ENCODE results near the gene ABHD10.

ABHD10 gene

DNA sequence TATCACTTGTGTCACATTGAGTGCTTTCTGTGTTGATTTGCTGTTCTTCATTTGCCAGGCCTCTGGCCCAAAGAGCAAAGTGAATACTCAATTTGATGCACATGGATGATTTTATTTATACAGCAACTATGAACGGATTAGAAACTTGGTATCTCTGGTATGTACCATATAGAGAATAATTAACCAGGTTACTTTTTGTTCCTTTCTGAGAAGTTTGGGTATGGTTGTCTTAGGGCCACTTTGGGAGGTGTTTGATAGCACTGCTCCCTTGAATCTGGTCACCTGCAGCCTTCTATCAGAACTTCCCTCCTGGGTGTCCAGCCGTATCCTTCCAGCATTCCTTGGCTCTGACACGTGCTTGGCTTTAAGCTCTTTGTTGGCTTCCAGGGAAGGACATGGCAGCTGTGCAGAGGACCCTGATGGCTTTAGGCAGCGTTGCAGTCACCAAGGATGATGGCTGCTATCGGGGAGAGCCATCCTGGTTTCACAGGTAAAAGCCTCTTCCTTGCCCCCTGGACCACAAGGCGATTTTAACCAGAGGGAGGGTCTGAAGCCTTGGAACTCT lies 32.6 kb downstream of the ABHD10 start:
- no peak for TF ChIP-seq TAF1 (IDR thresholded peaks at IDR 0.05; ENCODE audit: low read depth)
- TF ChIP-seq, protein P1, sequence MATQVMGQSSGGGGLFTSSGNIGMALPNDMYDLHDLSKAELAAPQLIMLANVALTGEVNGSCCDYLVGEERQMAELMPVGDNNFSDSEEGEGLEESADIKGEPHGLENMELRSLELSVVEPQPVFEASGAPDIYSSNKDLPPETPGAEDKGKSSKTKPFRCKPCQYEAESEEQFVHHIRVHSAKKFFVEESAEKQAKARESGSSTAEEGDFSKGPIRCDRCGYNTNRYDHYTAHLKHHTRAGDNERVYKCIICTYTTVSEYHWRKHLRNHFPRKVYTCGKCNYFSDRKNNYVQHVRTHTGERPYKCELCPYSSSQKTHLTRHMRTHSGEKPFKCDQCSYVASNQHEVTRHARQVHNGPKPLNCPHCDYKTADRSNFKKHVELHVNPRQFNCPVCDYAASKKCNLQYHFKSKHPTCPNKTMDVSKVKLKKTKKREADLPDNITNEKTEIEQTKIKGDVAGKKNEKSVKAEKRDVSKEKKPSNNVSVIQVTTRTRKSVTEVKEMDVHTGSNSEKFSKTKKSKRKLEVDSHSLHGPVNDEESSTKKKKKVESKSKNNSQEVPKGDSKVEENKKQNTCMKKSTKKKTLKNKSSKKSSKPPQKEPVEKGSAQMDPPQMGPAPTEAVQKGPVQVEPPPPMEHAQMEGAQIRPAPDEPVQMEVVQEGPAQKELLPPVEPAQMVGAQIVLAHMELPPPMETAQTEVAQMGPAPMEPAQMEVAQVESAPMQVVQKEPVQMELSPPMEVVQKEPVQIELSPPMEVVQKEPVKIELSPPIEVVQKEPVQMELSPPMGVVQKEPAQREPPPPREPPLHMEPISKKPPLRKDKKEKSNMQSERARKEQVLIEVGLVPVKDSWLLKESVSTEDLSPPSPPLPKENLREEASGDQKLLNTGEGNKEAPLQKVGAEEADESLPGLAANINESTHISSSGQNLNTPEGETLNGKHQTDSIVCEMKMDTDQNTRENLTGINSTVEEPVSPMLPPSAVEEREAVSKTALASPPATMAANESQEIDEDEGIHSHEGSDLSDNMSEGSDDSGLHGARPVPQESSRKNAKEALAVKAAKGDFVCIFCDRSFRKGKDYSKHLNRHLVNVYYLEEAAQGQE (IDR thresholded peaks at IDR 0.05; ENCODE audit: low read depth), result no peak
- TF ChIP-seq EP300 (IDR thresholded peaks at IDR 0.05; ENCODE audit: borderline replicate concordance), result no peak
- no peak for TF ChIP-seq CREB1 (IDR thresholded peaks at IDR 0.05; ENCODE audit: low read depth)
- no peak for TF ChIP-seq TCF12 (IDR thresholded peaks at IDR 0.05; ENCODE audit: low read depth)
- TF ChIP-seq FOXM1 (IDR thresholded peaks at IDR 0.05; ENCODE audit: borderline replicate concordance, low read depth), result no peak

DNA sequence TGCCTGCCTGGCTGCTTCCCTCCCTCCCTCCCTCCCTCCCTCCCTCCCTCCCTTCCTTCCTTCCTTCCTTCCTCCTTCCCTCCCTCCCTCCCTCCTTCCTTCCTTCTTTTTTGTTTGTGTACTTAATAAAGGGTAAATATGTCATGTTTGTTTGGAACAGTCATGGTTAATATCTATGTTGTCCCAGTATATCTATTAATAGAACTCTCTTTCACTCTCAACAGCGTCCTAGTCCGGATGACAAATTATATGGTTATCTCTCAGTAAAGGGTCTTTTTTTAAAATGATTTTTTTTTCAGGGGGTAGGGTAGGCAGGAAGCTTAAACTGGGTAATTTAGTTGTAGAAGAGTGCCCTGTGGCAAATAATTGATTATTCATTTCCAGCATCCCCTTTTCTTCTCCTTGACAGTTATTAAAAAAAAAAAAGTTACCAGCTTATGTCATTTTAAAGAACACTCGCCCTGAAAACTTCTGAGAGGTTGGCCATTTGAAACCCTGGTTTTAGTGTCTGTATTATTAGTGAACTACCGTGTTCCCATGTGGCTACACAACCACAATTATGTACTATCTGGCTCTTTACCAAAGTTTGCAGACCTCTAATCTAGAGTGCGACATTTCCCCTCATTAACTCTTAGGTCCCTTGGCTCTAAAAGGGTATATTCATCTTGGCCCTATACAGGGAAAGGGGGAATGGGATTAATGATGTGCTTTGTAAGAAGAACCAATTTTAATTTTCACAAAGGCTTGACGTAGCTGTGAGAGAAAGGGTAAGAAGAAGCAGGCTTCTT lies 33.6 kb downstream of the ABHD10 start:
- TF ChIP-seq TEAD4 (IDR thresholded peaks at IDR 0.05) (no peak), NFIC (IDR thresholded peaks at IDR 0.05) (no peak), YY1 (IDR thresholded peaks at IDR 0.05; ENCODE audit: low read depth) (no peak), EGR1 (IDR thresholded peaks at IDR 0.05) (no peak), EP300 (IDR thresholded peaks at IDR 0.05; ENCODE audit: borderline replicate concordance) (no peak), ZBTB7A (IDR thresholded peaks at IDR 0.05; ENCODE audit: low read depth) (no peak), TAF1 (IDR thresholded peaks at IDR 0.05; ENCODE audit: low read depth) (no peak), RAD21 (IDR thresholded peaks at IDR 0.05; ENCODE audit: low read depth) (no peak), CREB1 (IDR thresholded peaks at IDR 0.05; ENCODE audit: low read depth) (no peak), CEBPB (IDR thresholded peaks at IDR 0.05) (no peak), TCF12 (IDR thresholded peaks at IDR 0.05; ENCODE audit: low read depth) (no peak), FOXM1 (IDR thresholded peaks at IDR 0.05; ENCODE audit: borderline replicate concordance, low read depth) (no peak)
- TF ChIP-seq, protein P2, sequence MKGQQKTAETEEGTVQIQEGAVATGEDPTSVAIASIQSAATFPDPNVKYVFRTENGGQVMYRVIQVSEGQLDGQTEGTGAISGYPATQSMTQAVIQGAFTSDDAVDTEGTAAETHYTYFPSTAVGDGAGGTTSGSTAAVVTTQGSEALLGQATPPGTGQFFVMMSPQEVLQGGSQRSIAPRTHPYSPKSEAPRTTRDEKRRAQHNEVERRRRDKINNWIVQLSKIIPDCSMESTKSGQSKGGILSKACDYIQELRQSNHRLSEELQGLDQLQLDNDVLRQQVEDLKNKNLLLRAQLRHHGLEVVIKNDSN (IDR thresholded peaks at IDR 0.05), result no peak
- TF ChIP-seq, protein P3, sequence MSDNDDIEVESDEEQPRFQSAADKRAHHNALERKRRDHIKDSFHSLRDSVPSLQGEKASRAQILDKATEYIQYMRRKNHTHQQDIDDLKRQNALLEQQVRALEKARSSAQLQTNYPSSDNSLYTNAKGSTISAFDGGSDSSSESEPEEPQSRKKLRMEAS (IDR thresholded peaks at IDR 0.05), result no peak
- TF ChIP-seq, protein P1 (IDR thresholded peaks at IDR 0.05; ENCODE audit: low read depth), result no peak

DNA sequence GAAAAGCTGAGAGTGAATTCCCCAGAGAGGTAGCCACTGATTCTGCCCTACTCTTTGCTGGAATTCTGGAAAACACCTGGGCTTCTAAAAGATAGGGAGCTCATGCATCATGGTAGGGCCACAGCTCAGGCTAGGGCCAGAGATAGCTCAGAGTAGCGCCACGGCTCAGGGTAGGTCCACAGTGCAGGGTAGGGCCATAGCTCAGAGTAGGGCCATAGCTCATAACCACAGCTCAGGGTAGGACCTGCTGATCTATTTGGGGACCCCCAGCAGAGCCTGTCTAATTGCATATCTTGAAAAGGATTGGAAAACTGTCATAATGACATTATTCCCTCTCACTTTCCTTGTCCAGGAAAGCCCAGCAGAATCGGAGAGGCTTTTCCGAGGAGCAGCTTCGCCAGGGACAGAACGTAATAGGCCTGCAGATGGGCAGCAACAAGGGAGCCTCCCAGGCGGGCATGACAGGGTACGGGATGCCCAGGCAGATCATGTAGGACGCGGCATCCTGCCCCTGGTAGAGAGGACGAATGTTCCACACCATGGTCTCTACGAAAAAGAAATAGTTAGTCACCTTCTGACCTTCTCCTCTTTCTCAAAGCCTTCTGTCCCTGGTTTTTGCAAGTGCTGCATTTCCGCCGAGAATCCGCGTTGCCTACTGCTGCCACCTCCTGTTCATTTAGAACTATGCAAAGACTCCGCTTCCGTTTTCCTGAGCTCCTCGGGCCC lies 34.4 kb downstream of the ABHD10 start:
- TF ChIP-seq, protein P3 (IDR thresholded peaks at IDR 0.05), result no peak
- TF ChIP-seq FOXM1 (IDR thresholded peaks at IDR 0.05; ENCODE audit: borderline replicate concordance, low read depth), result no peak
- TF ChIP-seq ZBTB7A (IDR thresholded peaks at IDR 0.05; ENCODE audit: low read depth), result no peak
- peak; percentile 49; the same call in 1 of the 2 replicates for TF ChIP-seq RAD21 (IDR thresholded peaks at IDR 0.05; ENCODE audit: low read depth)
- TF ChIP-seq EP300 (IDR thresholded peaks at IDR 0.05; ENCODE audit: borderline replicate concordance), result no peak
- no peak for TF ChIP-seq NFIC (IDR thresholded peaks at IDR 0.05)

DNA sequence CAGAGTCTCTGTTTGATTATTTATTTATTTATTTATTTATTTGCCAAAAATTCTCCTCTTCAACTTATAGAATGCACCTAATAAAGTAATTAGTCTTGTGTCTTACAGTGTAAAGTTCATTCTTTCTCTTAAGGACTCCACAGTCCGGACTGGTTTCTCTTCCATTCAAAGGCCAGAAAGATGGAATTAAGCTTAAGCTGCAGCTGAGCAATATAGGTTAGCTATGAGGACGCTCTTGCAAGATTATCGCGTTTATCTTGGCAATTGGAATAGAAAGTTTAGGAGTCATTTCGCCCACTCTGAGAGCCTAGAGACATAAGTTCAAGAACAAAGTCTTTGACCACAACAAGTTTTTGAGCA lies 34.9 kb downstream of the ABHD10 start:
- TF ChIP-seq CEBPB (IDR thresholded peaks at IDR 0.05) (no peak), TEAD4 (IDR thresholded peaks at IDR 0.05) (no peak), RAD21 (IDR thresholded peaks at IDR 0.05; ENCODE audit: low read depth) (no peak), EP300 (IDR thresholded peaks at IDR 0.05; ENCODE audit: borderline replicate concordance) (no peak), ZBTB7A (IDR thresholded peaks at IDR 0.05; ENCODE audit: low read depth) (no peak)
- TF ChIP-seq, protein P3 (IDR thresholded peaks at IDR 0.05), result no peak

- no peak for TF ChIP-seq EGR1 (IDR thresholded peaks at IDR 0.05)
- no peak for TF ChIP-seq EP300 (IDR thresholded peaks at IDR 0.05; ENCODE audit: borderline replicate concordance)
- TF ChIP-seq, protein P1 (IDR thresholded peaks at IDR 0.05; ENCODE audit: low read depth), result no peak
- TF ChIP-seq, protein P2 (IDR thresholded peaks at IDR 0.05), result no peak
- TF ChIP-seq TEAD4 (IDR thresholded peaks at IDR 0.05), result no peak
- TF ChIP-seq ZBTB7A (IDR thresholded peaks at IDR 0.05; ENCODE audit: low read depth), result no peak
- TF ChIP-seq TCF12 (IDR thresholded peaks at IDR 0.05; ENCODE audit: low read depth), result no peak
- TF ChIP-seq NFIC (IDR thresholded peaks at IDR 0.05), result no peak
- no peak for TF ChIP-seq CEBPB (IDR thresholded peaks at IDR 0.05)
- TF ChIP-seq FOXM1 (IDR thresholded peaks at IDR 0.05; ENCODE audit: borderline replicate concordance, low read depth), result no peak
- no peak for TF ChIP-seq TAF1 (IDR thresholded peaks at IDR 0.05; ENCODE audit: low read depth)
- no peak for TF ChIP-seq CREB1 (IDR thresholded peaks at IDR 0.05; ENCODE audit: low read depth)
- TF ChIP-seq RAD21 (IDR thresholded peaks at IDR 0.05; ENCODE audit: low read depth), result no peak
- no peak for TF ChIP-seq YY1 (IDR thresholded peaks at IDR 0.05; ENCODE audit: low read depth)
- TF ChIP-seq, protein P3 (IDR thresholded peaks at IDR 0.05), result no peak
These were observed 38.3 kb downstream of the ABHD10 start for GRCh38 chr3:112017091-112017490.
